HFFc6 (cell line): ENCODE data around the gene FCRLB. TPM values are rescaled to one million over a fixed set of nuclear protein-coding genes. Genes with fewer than 3 reads are reported as not detected.

Source experiments
- DNase-seq: peaks from one replicate; pipeline ENCODE4 v3.0.0-alpha.2; 2018
- H3K27ac Mint-ChIP-seq: 2 replicates; pipeline ENCODE4 v1.8.0; 2020; ENCODE audit warnings: mild to moderate bottlenecking, mixed read lengths
- H3K27me3 Mint-ChIP-seq: 2 replicates; pipeline ENCODE4 v1.8.0; 2021; ENCODE audit warnings: mild to moderate bottlenecking, moderate library complexity, mixed read lengths; ENCODE audit not compliant: insufficient read depth
- H3K36me3 Mint-ChIP-seq: 2 replicates; pipeline ENCODE4 v1.8.0; 2021; ENCODE audit warnings: low read depth, mixed read lengths
- H3K4me1 Mint-ChIP-seq: 2 replicates; pipeline ENCODE4 v1.8.0; 2020; ENCODE audit warnings: low read depth, mixed read lengths
- H3K4me3 Mint-ChIP-seq: 2 replicates; pipeline ENCODE4 v1.8.0; 2020; ENCODE audit warnings: mild to moderate bottlenecking, moderate library complexity, mixed read lengths
- H3K9me3 Mint-ChIP-seq: 2 replicates; pipeline ENCODE4 v1.8.0; 2020; ENCODE audit warnings: mild to moderate bottlenecking, mixed read lengths
- total RNA-seq, 6 experiments: library from RNA; stranded (reverse); fragmentation: NEBNext Ultra II Directional; extraction: Animal tissue kit (Norgen Biotek cat#: 25700); gene quantifications; 2 replicates in 1 of 6; 3 replicates in 5 of 6; pipeline ENCODE4 v1.2.3, GENCODE V29; 2021
- TF ChIP-seq, protein P1 (sequence below): fragments of 200-600 bp; sonication (generic); IDR thresholded peaks from 2 replicates; pipeline ENCODE4 v1.5.0; 2021; ENCODE audit warnings: antibody characterized with exemption, mild to moderate bottlenecking

Gene FCRLB
- total RNA-seq, 6 experiments from 2014 or later = 3.3 to 5.1 (median 3.7) TPM

- Mint-ChIP-seq H3K27ac (no peak overlapping the region), H3K4me1 (peaks cover 8% of the 10 kb centered on the region; the same call in 1 of the 2 replicates), H3K36me3 (no peaks in the 10 kb centered on the region), H3K27me3 (no peaks in the 10 kb centered on the region; the same call in 1 of the 2 replicates), H3K4me3 (no peak overlapping the region), H3K9me3 (no peaks in the 10 kb centered on the region)
- TF ChIP-seq, protein P1, sequence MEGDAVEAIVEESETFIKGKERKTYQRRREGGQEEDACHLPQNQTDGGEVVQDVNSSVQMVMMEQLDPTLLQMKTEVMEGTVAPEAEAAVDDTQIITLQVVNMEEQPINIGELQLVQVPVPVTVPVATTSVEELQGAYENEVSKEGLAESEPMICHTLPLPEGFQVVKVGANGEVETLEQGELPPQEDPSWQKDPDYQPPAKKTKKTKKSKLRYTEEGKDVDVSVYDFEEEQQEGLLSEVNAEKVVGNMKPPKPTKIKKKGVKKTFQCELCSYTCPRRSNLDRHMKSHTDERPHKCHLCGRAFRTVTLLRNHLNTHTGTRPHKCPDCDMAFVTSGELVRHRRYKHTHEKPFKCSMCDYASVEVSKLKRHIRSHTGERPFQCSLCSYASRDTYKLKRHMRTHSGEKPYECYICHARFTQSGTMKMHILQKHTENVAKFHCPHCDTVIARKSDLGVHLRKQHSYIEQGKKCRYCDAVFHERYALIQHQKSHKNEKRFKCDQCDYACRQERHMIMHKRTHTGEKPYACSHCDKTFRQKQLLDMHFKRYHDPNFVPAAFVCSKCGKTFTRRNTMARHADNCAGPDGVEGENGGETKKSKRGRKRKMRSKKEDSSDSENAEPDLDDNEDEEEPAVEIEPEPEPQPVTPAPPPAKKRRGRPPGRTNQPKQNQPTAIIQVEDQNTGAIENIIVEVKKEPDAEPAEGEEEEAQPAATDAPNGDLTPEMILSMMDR = no peak
- no peak for DNase-seq
These were observed 12.0 kb upstream of the FCRLB start for GRCh38 chr1:161709373-161709772.

DNA sequence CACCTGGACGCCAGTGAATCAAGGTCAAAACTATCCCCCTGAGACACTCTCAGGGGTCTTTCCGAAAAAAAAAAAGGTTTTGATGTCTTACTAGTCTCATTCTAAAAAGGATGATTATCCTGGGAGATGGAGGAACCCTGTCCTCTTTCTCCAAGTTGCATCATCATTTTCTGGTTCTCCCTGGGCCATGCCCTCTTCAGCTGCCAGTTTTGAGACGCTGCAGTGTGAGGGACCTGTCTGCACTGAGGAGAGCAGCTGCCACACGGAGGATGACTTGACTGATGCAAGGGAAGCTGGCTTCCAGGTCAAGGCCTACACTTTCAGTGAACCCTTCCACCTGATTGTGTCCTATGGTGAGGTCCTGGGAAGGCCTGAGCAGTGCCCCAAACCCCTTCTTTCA is 10.8 kb upstream of the FCRLB start:
- no peak overlapping the region for H3K4me3 Mint-ChIP-seq
- H3K27me3 Mint-ChIP-seq = no peaks in the 10 kb centered on the region; the same call in 1 of the 2 replicates
- peaks cover 8% of the 10 kb centered on the region; the same call in 1 of the 2 replicates for H3K4me1 Mint-ChIP-seq
- DNase-seq = no peak
- no peaks in the 10 kb centered on the region for H3K9me3 Mint-ChIP-seq
- no peak overlapping the region for H3K27ac Mint-ChIP-seq
- no peaks in the 10 kb centered on the region for H3K36me3 Mint-ChIP-seq
- TF ChIP-seq, protein P1 = no peak

DNA sequence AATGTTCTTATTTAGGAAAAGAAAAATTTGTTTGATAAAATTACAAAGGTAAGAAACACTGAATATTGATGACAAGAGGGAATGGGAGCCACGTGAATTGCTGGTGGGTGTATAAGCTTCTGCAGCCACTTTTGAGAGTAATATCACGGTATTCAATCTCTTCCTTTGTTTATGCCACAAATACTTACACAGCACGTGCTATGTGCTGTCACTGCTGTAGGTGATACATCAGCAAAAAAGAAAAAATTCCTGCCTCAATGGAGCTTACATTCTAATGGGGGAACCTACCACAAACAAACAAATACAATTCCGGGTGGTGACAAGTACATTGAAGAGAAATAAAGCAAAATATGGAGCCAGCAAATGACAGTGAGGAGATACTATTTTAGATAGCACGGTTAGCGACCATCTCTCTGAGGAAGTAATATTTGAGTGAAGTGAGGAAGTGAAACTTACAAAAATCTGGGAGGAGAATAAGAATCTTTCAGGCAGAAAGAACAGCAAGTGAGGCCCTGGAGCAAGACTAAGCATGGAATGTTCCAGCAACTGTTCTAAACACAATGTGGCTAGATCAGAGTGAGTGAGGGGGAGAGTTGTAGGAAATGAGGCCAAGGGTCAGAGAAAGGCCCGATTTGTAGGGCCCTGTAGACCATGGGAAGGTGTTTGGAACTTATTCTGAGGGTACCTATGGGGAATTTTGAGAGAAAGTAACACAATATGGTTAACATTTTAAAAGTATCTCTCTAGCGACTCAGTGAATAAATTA is 2.6 kb upstream of the FCRLB start:
- no peaks in the 10 kb centered on the region for H3K9me3 Mint-ChIP-seq
- TF ChIP-seq, protein P1 = no peak
- no peak overlapping the region for H3K27ac Mint-ChIP-seq
- no peaks in the 10 kb centered on the region for H3K27me3 Mint-ChIP-seq
- peaks cover 47% of the 10 kb centered on the region for H3K4me1 Mint-ChIP-seq
- H3K36me3 Mint-ChIP-seq = no peaks in the 10 kb centered on the region
- no peak overlapping the region for H3K4me3 Mint-ChIP-seq
- DNase-seq = no peak

DNA sequence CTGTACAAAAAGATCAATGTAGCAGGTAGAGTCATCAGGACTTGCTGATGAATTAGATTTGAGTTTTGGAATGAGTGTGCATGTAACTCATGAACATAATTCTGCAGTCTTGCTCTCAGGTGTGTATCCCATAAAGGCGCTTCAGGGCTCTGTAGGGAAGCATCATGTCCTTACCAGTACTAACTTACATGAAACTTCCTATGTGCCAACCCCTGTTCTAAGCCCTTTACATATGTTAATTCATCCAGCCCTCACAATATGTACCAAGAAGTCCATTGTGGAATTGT is 2.1 kb upstream of the FCRLB start:
- no peaks in the 10 kb centered on the region for H3K36me3 Mint-ChIP-seq
- TF ChIP-seq, protein P1 = no peak
- H3K9me3 Mint-ChIP-seq = no peaks in the 10 kb centered on the region
- H3K4me3 Mint-ChIP-seq = no peak overlapping the region
- no peaks in the 10 kb centered on the region for H3K27me3 Mint-ChIP-seq
- no peak for DNase-seq
- H3K27ac Mint-ChIP-seq = no peak overlapping the region
- peaks cover 52% of the 10 kb centered on the region for H3K4me1 Mint-ChIP-seq

DNA sequence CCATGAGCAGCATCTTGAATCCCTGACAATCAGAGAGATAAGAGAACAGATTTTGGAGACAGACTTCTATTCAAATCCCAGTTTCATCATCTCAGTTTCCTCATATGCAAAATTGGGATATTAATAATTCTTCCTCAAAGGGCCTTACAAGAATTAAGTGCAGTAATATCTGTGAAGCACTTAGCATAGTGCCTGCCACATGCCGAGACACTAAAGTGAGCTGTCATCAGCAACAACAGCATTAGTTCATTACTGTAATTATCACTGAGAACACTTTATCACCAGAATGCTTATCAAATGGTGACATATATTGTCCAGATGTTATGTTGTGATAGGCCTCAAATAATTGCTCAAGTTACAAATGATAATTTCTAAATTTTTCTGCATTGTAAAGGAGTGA is 922 bp upstream of the FCRLB start:
- no peak overlapping the region for H3K4me3 Mint-ChIP-seq
- TF ChIP-seq, protein P1 = no peak
- H3K27me3 Mint-ChIP-seq = no peaks in the 10 kb centered on the region
- H3K27ac Mint-ChIP-seq = peak overlapping the region; percentile 10; the same call in 1 of the 2 replicates
- no peaks in the 10 kb centered on the region for H3K9me3 Mint-ChIP-seq
- H3K36me3 Mint-ChIP-seq = no peaks in the 10 kb centered on the region
- H3K4me1 Mint-ChIP-seq = peaks cover 62% of the 10 kb centered on the region
- no peak for DNase-seq
